ENCODE data around the gene ATP1B3. TPM values are rescaled to one million over a fixed set of nuclear protein-coding genes. Genes with fewer than 3 reads are reported as not detected.

Gene ATP1B3
- total RNA-seq, 1 experiment from 2014 or later, result 250 TPM

- Histone ChIP-seq H3K18ac (ENCODE audit: insufficient read length, low read depth, low read length) (no peak overlapping the region), H2AFZ (ENCODE audit: low read length) (no peak overlapping the region), H3K4me2 (ENCODE audit: insufficient read depth, insufficient read length, low read length) (no peak overlapping the region), H4K20me1 (ENCODE audit: control insufficient read depth, insufficient read depth, insufficient read length) (no peaks in the 10 kb centered on the region), H4K5ac (ENCODE audit: insufficient read length, low read depth, low read length) (no peak overlapping the region), H3K27me3 (ENCODE audit: insufficient read depth, low read length) (no peaks in the 10 kb centered on the region), H3K79me1 (ENCODE audit: insufficient read depth, low read depth, low read length, poor library complexity, severe bottlenecking) (no peaks in the 10 kb centered on the region), H2BK20ac (ENCODE audit: low read depth, low read length, poor library complexity, severe bottlenecking) (no peak overlapping the region), H4K8ac (replicated peaks; ENCODE audit: insufficient read length, low read depth, low read length) (no peak overlapping the region), H3K9me3 (ENCODE audit: control insufficient read depth, low read depth, low read length) (no peaks in the 10 kb centered on the region), H2BK5ac (ENCODE audit: insufficient read length, low read length) (no peak overlapping the region), H3K14ac (ENCODE audit: insufficient read depth, low read length) (no peak overlapping the region), H2BK15ac (ENCODE audit: low read depth, low read length) (no peak overlapping the region), H4K91ac (ENCODE audit: insufficient read length, low read depth, low read length) (no peak overlapping the region), H3K23ac (ENCODE audit: insufficient read length, low read depth, low read length) (no peak overlapping the region), H3K56ac (ENCODE audit: insufficient read length, low read depth, low read length) (no peak overlapping the region), H3K79me2 (ENCODE audit: insufficient read depth, low read length) (no peaks in the 10 kb centered on the region), H2BK120ac (ENCODE audit: low read depth, low read length, poor library complexity, severe bottlenecking) (no peak overlapping the region), H3K4me1 (ENCODE audit: insufficient read depth, low read length) (no peaks in the 10 kb centered on the region), H2BK12ac (ENCODE audit: insufficient read length, low read depth, low read length) (no peak overlapping the region), H2AK5ac (ENCODE audit: insufficient read length, low read length) (no peak overlapping the region), H3T11ph (ENCODE audit: low read length) (no peak overlapping the region), H3K23me2 (ENCODE audit: insufficient read length, low read depth, low read length, poor library complexity, severe bottlenecking) (no peaks in the 10 kb centered on the region), H3K27ac (ENCODE audit: insufficient read length, low read depth, low read length) (no peak overlapping the region), H3K9ac (ENCODE audit: extremely low read depth, insufficient read length, low read length) (no peak overlapping the region), H3K4ac (ENCODE audit: low read depth, low read length) (no peak overlapping the region)
- Mint-ChIP-seq H3K4me1 (peaks cover 3 to 4% of the 10 kb centered on the region in 2 experiments; a peak in 2 of 4 replicates), H3K27me3 (ENCODE audit: low read depth) (no peaks in the 10 kb centered on the region; the same call in 1 of the 2 replicates), H3K4me3 (no peak overlapping the region), H3K27ac (no peak overlapping the region), H3K36me3 (ENCODE audit: insufficient read depth in 1 of 3, low read depth in 3 of 3) (no peaks in the 10 kb centered on the region; a peak in 1 of 7 replicates), H3K9me3 (no peaks in the 10 kb centered on the region)
- no CpG with 5 or more reads among the region's 1 CpG for WGBS (ENCODE audit: extremely low coverage, insufficient read length, low lambda C conversion rate)
- no peak for DNase-seq
- TF ChIP-seq CTCF (conservative IDR thresholded peaks at IDR 0.05), result no peak
These were observed 21.8 kb upstream of the ATP1B3 start for GRCh38 chr3:141854599-141854998.

Measured in H9 (cell line).